ENCODE results near the gene CNKSR3. TPM values are rescaled to one million over a fixed set of nuclear protein-coding genes. Genes with fewer than 3 reads are reported as not detected.

Gene CNKSR3
- total RNA-seq, 1 donor from 2014 or later: 2.0 TPM

Other genes starting within 250 kb of the CNKSR3 start
- 0.61 TPM for gene IPCEF1, start 153.9 kb downstream of the CNKSR3 start, total RNA-seq (ENCODE audit: unreplicated experiment)
- 54.9 TPM for gene SCAF8, start 222.7 kb upstream of the CNKSR3 start, total RNA-seq (ENCODE audit: unreplicated experiment)

Measured in glutamatergic neuron (in vitro differentiated cells).